HG02973 (cell line): Measurements from ENCODE around the gene PRMT5.

Experiments
- ATAC-seq: cut with Tn5 transposase; IDR thresholded peaks from one replicate; pipeline ENCODE4 v1.9.1; 2021; ENCODE audit warnings: moderate library complexity; ENCODE audit not compliant: unreplicated experiment

PRMT5 gene

DNA sequence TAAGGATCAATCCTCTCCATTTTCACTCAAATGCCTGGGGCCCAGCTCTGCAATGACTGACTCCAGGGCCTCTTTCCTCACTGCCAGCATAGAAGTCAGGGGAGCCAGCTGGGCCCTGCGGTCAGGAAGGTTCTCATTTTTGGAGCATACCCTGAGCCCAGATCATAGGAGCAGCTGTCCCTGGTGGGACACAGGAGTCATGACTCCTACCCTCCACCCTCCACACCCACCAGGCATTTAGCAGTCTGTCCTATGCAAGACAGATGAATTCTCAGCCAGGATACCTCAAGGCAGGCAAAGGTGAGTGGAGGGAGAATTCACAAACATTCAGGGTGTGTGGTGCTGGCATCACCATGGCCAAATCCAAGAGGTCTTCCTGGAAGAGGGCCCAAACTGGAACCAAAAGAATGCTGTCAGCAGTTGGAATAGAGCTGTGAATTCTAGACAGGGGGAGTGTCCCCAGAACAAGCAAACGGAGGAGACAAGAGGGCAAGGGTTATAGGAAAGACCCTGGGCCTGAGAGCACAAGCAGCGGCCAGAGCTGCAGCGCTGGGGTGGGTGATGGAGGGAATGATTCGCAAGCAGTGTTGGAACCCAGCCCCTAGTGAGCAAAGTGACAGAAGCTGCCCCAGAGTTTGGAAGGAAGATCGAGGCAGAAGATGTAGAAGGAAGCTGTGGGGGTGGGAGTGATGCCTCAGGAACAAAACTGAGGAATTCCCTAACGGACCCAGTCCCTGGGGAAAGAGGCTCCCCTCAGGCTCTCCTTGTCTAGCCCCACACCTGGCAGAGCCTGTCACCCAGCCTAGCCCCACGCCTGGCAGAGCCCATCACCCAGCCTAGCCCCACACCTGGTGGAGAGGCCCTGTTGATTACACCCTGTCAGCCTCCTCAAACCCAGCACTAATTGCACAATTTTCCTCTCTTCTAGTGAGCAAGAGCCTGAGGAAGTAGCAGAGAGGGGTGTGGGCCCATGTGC lies 50.6 kb downstream of the PRMT5 start:
- no peak for ATAC-seq

DNA sequence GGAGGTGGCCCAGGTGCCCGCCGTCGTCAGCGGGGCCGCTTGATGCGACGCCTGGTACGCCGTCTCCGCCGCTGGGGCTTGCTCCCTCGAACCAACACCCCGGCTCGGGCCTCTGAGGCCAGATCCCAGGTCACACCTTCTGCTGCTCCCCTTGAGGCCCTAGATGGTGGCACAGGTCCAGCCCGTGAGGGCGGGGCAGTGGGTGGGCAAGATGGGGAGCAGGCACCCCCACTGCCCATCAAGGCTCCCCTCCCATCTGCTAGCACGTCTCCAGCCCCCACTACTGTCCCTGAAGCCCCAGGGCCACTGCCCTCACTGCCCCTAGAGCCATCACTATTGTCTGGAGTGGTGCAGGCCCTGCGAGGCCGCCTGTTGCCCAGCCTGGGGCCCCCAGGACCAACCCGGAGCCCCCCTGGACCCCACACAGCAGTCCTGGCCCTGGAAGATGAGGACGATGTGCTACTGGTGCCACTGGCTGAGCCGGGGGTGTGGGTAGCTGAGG lies 52.1 kb downstream of the PRMT5 start:
- no peak for ATAC-seq

DNA sequence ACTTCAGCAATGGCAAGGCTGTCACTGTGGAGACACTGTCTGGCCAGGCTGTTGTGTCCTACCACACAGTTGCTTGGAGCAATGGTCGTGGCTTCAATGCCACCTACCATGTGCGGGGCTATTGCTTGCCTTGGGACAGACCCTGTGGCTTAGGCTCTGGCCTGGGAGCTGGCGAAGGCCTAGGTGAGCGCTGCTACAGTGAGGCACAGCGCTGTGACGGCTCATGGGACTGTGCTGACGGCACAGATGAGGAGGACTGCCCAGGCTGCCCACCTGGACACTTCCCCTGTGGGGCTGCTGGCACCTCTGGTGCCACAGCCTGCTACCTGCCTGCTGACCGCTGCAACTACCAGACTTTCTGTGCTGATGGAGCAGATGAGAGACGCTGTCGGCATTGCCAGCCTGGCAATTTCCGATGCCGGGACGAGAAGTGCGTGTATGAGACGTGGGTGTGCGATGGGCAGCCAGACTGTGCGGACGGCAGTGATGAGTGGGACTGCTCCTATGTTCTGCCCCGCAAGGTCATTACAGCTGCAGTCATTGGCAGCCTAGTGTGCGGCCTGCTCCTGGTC lies 53.3 kb downstream of the PRMT5 start:
- ATAC-seq, result no peak

DNA sequence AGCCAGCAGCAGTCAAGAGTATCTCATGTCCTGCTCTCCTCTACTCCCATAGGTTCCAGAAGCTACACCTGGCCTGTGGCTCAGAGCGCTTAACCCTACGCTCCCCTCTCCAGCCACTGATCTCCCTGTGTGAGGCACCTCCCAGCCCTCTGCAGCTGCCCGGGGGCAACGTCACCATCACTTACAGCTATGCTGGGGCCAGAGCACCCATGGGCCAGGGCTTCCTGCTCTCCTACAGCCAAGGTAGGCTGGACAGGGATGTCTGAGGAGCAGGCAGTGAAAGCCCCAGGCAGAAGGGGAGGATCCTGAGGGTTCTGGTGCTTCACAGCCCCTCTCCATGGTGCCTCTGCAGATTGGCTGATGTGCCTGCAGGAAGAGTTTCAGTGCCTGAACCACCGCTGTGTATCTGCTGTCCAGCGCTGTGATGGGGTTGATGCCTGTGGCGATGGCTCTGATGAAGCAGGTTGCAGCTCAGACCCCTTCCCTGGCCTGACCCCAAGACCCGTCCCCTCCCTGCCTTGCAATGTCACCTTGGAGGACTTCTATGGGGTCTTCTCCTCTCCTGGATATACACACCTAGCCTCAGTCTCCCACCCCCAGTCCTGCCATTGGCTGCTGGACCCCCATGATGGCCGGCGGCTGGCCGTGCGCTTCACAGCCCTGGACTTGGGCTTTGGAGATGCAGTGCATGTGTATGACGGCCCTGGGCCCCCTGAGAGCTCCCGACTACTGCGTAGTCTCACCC lies 54.0 kb downstream of the PRMT5 start:
- ATAC-seq, result no peak

DNA sequence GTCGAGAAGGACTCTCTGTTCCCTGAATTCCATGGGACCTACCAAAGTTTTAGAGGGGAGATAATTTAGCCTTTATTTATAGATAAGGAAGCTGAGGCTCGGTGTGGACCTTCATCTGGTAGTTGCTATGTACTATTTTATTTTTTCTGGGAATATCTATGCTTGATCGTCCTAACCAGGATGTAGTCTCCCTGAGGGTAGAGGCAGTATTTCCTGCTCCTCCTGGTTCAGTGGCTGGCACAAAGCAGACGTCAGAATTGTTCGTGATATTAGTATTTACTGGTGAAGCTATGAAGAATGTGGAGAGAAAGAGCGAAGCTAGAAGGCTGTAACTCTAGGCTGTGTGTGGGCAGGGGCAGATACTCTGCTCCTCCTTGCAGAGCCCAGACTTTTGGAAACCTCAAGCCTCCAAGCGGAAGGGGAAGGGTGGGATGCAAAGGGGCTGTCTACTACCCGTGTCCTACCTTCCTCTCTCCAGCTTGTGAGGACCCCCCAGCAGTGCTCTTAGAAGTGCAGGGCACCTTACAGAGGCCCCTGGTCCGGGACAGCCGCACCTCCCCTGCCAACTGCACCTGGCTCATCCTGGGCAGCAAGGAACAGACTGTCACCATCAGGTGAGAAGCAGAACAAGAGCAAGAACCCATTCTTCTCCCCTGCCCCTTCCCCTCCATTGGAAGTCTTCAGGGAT lies 56.2 kb downstream of the PRMT5 start:
- ATAC-seq, result no peak

DNA sequence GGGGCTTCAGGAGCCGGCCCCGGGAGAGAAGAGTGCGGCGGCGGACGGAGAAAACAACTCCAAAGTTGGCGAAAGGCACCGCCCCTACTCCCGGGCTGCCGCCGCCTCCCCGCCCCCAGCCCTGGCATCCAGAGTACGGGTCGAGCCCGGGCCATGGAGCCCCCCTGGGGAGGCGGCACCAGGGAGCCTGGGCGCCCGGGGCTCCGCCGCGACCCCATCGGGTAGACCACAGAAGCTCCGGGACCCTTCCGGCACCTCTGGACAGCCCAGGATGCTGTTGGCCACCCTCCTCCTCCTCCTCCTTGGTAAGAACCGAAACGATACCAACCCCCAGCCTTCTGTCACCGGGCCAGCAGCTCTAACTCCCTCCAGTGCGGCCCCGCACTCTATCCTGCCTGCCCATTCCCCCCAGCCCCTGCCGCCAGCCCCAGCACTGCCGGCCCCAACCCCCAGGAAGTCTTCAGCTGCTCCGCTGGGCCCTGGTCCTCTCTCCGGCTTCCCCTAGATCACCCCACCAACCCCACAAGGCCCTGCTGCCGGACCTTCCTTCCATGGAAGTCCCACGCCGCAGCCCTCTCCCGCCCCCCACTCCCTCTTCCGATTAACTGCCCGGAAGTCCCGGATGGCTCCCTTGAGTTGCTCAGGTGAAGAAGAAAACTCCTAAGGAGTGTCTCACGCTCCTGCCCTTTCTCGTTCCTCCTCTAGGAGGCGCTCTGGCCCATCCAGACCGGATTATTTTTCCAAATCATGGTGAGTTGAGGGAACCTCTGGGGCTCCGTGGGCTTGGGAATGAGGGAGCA lies 56.9 kb downstream of the PRMT5 start:
- no peak for ATAC-seq

DNA sequence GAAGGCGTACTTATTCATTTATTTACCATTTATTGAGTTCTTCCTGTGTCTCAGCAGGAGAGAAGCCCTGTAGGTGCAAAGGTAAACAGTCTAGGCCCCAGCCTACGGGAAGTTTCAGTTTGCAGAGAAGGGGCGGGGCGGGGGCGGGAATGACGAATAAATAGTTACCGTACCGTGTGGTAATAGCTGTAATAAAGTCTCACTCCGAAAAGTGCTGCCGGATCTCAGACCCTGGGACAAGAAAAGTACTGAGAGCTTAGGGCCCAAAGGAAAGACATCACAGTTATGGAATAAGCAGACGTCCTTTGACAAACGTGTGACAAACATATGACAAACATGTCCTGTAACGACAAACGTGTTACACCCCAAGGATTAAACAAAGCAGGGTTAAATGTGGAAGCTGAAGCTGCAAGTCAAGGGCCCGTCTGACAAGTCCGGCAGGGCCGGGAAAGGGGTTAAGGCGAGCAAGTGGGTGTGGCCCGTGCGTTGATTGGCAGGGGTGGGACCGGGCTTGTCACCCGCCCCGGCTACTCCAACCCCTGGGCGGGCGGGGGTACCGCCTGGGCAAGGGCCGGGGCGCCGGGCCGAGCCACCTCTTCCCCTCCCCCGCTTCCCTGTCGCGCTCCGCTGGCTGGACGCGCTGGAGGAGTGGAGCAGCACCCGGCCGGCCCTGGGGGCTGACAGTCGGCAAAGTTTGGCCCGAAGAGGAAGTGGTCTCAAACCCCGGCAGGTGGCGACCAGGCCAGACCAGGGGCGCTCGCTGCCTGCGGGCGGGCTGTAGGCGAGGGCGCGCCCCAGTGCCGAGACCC lies 57.7 kb downstream of the PRMT5 start, which contains the start of gene LRP10:
LRP10 (plus strand) TSS at position 517 of the 809 bp plus-strand sequence. CDS start 564 bp downstream, outside the sequence.
- ATAC-seq, result peak; percentile 64

DNA sequence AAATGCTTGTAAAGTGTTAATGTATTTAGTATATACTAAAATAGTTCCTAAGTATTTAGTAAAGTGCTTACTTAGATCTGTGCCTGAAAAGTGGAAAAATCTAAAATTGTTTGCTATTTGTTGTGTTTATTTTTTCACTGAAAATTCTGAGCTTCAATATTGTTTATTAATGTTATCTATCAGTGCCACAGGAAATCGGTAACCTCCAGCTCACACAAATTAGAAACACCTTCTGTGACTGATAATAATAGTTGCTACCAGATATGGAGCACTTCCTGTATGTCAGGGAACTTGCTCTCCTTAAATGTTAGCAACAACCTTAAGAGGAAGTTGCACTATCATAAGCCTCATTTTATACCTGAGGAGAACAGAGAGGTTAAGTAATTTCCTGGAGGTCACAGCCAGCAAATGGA lies 58.4 kb downstream of the PRMT5 start:
- peak; percentile 41 for ATAC-seq
